HG03159 (cell line): Measurements from ENCODE around the gene GSC2.
"Not testable (repeated sequence)": the region's sequence is repeated elsewhere in the genome, so short reads cannot be mapped to it uniquely, and the experiment has no call there.

Experiments
- ATAC-seq: cut with Tn5 transposase; IDR thresholded peaks from one replicate; pipeline ENCODE4 v1.9.1; 2021; ENCODE audit warnings: mild to moderate bottlenecking, moderate library complexity; ENCODE audit not compliant: unreplicated experiment

GSC2 gene

GRCh38 chr22:19178065-19178656 is 28.1 kb upstream of the GSC2 start:
- ATAC-seq, result peak; percentile 26

GRCh38 chr22:19177164-19178064 is 27.3 kb upstream of the GSC2 start:
- no peak for ATAC-seq

GRCh38 chr22:19176732-19177131 is 26.6 kb upstream of the GSC2 start:
- no peak for ATAC-seq

GRCh38 chr22:19176175-19176643 is 26.1 kb upstream of the GSC2 start:
- no peak for ATAC-seq

GRCh38 chr22:19175602-19176174 is 25.6 kb upstream of the GSC2 start:
- ATAC-seq, result no peak

GRCh38 chr22:19175026-19175601 is 25.0 kb upstream of the GSC2 start:
- no peak for ATAC-seq

- no peak for ATAC-seq
Observed at GRCh38 chr22:19174106-19175025, 24.3 kb upstream of the GSC2 start.

GRCh38 chr22:19173047-19174035 is 23.2 kb upstream of the GSC2 start:
- ATAC-seq, result no peak

GRCh38 chr22:19172213-19173046 is 22.3 kb upstream of the GSC2 start:
- no peak for ATAC-seq

- no peak for ATAC-seq
Observed at GRCh38 chr22:19169947-19170318, 19.8 kb upstream of the GSC2 start.

GRCh38 chr22:19169002-19169946 is 19.2 kb upstream of the GSC2 start:
- no peak for ATAC-seq

GRCh38 chr22:19168088-19168890 is 18.2 kb upstream of the GSC2 start:
- ATAC-seq, result no peak

- no peak for ATAC-seq
Observed at GRCh38 chr22:19167106-19167869, 17.2 kb upstream of the GSC2 start.

- ATAC-seq, result no peak
Observed at GRCh38 chr22:19166421-19166820, 16.3 kb upstream of the GSC2 start.

- no peak for ATAC-seq
Observed at GRCh38 chr22:19164425-19164824, 14.3 kb upstream of the GSC2 start.

GRCh38 chr22:19158649-19159048 is 8.6 kb upstream of the GSC2 start:
- ATAC-seq, result not testable (repeated sequence)
